WTC11 (cell line): Measurements from ENCODE around the gene ADRB2. TPM values are rescaled to one million over a fixed set of nuclear protein-coding genes. Genes with fewer than 3 reads are reported as not detected.

ENCODE experiments used
- ATAC-seq: fragments of 200-7000 bp; cut with Tn5 transposase; 2 replicates; pipeline ENCODE4 v1.10.0; 2021; ENCODE audit warnings: mild to moderate bottlenecking, moderate library complexity
- CTCF ChIA-PET: fragments of 300-600 bp; sonication (Branson Sonifier 250); formaldehyde crosslinking; loops from one replicate; lab custom pipeline; 2021; ENCODE audit warnings: antibody characterized with exemption; lab: Charles Lee
- POLR2A ChIA-PET: fragments of 350-600 bp; sonication (Branson Sonifier 250); formaldehyde crosslinking; loops from one replicate; lab custom pipeline; 2021; ENCODE audit warnings: antibody characterized with exemption; lab: Charles Lee
- DNase-seq: peaks from one replicate; pipeline ENCODE4 v3.0.0; 2021; ENCODE audit warnings: low spot score
- H3K27ac Mint-ChIP-seq: 2 replicates; pipeline ENCODE4 v1.8.0; 2021; ENCODE audit warnings: mixed read lengths
- H3K27me3 Mint-ChIP-seq: 2 replicates; pipeline ENCODE4 v1.8.0; 2021; ENCODE audit warnings: low read depth, mild to moderate bottlenecking, moderate library complexity, mixed read lengths
- H3K36me3 Mint-ChIP-seq: 2 replicates; pipeline ENCODE4 v1.8.0; 2021; ENCODE audit warnings: mixed read lengths
- H3K4me1 Mint-ChIP-seq: 2 replicates; pipeline ENCODE4 v1.8.0; 2022; ENCODE audit warnings: mixed read lengths
- H3K4me3 Mint-ChIP-seq: 2 replicates; pipeline ENCODE4 v1.8.0; 2021; ENCODE audit warnings: mild to moderate bottlenecking, moderate library complexity, mixed read lengths
- H3K9me3 Mint-ChIP-seq: 2 replicates; pipeline ENCODE4 v1.8.0; 2021; ENCODE audit warnings: mixed read lengths
- NFATC4 ChIP-seq: fragments of 250-450 bp; sonication (Bioruptor Pico); IDR thresholded peaks from 2 replicates; pipeline ENCODE4 v1.9.0; 2021; ENCODE audit warnings: mild to moderate bottlenecking
- TP53 ChIP-seq: sonication (generic); formaldehyde crosslinking; IDR thresholded peaks from 2 replicates; pipeline ENCODE4 v1.8.1; 2023; ENCODE audit warnings: mild to moderate bottlenecking, missing genetic modification reagents
- ZNF121 ChIP-seq: sonication (generic); formaldehyde crosslinking; IDR thresholded peaks from 2 replicates; pipeline ENCODE4 v1.8.0; 2023; ENCODE audit warnings: missing genetic modification reagents
- total RNA-seq: library from RNA; stranded (reverse); gene quantifications from 3 replicates; pipeline ENCODE4 v1.2.3, GENCODE V29; 2021
- TF ChIP-seq, protein P1 (sequence below): sonication (generic); formaldehyde crosslinking; IDR thresholded peaks from 2 replicates; pipeline ENCODE4 v1.8.0; 2023; ENCODE audit warnings: missing genetic modification reagents, mild to moderate bottlenecking, borderline replicate concordance
- TF ChIP-seq, protein P2 (sequence below): sonication (generic); formaldehyde crosslinking; IDR thresholded peaks from 2 replicates; pipeline ENCODE4 v1.8.0; 2022; ENCODE audit warnings: mild to moderate bottlenecking, missing genetic modification reagents
- TF ChIP-seq, protein P3 (sequence below): sonication (generic); formaldehyde crosslinking; IDR thresholded peaks from 2 replicates; pipeline ENCODE4 v1.8.1; 2023; ENCODE audit warnings: mild to moderate bottlenecking, missing genetic modification reagents
- TF ChIP-seq, protein P4 (sequence below): fragments of 250-450 bp; sonication (Bioruptor Pico); IDR thresholded peaks from 2 replicates; pipeline ENCODE4 v2.1.2; 2022; ENCODE audit warnings: mild to moderate bottlenecking, moderate library complexity
- TF ChIP-seq, protein P5 (sequence below): sonication (generic); formaldehyde crosslinking; IDR thresholded peaks from 2 replicates; pipeline ENCODE4 v1.8.1; 2023; ENCODE audit warnings: mild to moderate bottlenecking, missing genetic modification reagents, moderate library complexity
- TF ChIP-seq, protein P6 (sequence below): sonication (generic); formaldehyde crosslinking; IDR thresholded peaks from 2 replicates; pipeline ENCODE4 v1.8.1; 2022; ENCODE audit warnings: missing genetic modification reagents, borderline replicate concordance
- TF ChIP-seq, protein P7 (sequence below): sonication (generic); formaldehyde crosslinking; IDR thresholded peaks from 2 replicates; pipeline ENCODE4 v1.8.1; 2022; ENCODE audit warnings: low read depth, missing genetic modification reagents, borderline replicate concordance
- TF ChIP-seq, protein P8 (sequence below): sonication (generic); formaldehyde crosslinking; IDR thresholded peaks from 2 replicates; pipeline ENCODE4 v1.8.1; 2022; ENCODE audit warnings: low read depth, mild to moderate bottlenecking, moderate library complexity, missing genetic modification reagents, borderline replicate concordance
- TF ChIP-seq, protein P9 (sequence below): fragments of 250-450 bp; sonication (Bioruptor Pico); IDR thresholded peaks from 2 replicates; pipeline ENCODE4 v1.9.0; 2021; ENCODE audit warnings: mild to moderate bottlenecking
- TF ChIP-seq, protein P10 (sequence below): sonication (generic); formaldehyde crosslinking; IDR thresholded peaks from 2 replicates; pipeline ENCODE4 v1.8.1; 2023; ENCODE audit warnings: mild to moderate bottlenecking, missing genetic modification reagents
- TF ChIP-seq, protein P11 (sequence below): sonication (generic); formaldehyde crosslinking; conservative IDR thresholded peaks from 2 replicates; pipeline ENCODE4 v1.8.1; 2023; ENCODE audit warnings: mild to moderate bottlenecking, low read depth, missing genetic modification reagents, moderate library complexity

Gene ADRB2
- total RNA-seq, 1 experiment from 2014 or later: 1.2 TPM

DNA sequence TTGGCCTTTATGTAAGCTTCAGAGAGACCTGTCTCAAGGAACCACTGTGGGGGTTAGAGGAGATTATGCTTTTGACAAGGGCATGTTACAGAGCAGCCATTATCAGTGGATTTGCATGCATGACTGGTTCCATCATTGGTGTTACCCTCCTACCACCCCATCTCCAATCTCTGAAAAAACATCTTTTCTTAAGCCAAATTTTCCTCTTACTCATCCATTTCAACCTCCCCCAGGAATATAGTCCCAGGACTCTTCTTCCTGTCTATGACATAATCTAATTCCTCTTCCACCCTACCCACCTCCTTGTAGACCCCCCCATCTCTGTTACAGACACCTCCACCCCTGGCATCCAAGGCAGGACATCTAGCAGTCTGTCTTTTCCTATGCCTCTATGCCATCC, 33.1 kb upstream of the ADRB2 start (continued):
- TF ChIP-seq, protein P1, sequence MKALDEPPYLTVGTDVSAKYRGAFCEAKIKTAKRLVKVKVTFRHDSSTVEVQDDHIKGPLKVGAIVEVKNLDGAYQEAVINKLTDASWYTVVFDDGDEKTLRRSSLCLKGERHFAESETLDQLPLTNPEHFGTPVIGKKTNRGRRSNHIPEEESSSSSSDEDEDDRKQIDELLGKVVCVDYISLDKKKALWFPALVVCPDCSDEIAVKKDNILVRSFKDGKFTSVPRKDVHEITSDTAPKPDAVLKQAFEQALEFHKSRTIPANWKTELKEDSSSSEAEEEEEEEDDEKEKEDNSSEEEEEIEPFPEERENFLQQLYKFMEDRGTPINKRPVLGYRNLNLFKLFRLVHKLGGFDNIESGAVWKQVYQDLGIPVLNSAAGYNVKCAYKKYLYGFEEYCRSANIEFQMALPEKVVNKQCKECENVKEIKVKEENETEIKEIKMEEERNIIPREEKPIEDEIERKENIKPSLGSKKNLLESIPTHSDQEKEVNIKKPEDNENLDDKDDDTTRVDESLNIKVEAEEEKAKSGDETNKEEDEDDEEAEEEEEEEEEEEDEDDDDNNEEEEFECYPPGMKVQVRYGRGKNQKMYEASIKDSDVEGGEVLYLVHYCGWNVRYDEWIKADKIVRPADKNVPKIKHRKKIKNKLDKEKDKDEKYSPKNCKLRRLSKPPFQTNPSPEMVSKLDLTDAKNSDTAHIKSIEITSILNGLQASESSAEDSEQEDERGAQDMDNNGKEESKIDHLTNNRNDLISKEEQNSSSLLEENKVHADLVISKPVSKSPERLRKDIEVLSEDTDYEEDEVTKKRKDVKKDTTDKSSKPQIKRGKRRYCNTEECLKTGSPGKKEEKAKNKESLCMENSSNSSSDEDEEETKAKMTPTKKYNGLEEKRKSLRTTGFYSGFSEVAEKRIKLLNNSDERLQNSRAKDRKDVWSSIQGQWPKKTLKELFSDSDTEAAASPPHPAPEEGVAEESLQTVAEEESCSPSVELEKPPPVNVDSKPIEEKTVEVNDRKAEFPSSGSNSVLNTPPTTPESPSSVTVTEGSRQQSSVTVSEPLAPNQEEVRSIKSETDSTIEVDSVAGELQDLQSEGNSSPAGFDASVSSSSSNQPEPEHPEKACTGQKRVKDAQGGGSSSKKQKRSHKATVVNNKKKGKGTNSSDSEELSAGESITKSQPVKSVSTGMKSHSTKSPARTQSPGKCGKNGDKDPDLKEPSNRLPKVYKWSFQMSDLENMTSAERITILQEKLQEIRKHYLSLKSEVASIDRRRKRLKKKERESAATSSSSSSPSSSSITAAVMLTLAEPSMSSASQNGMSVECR (CRISPR knock-in tag): no peak
- TF ChIP-seq, protein P2, sequence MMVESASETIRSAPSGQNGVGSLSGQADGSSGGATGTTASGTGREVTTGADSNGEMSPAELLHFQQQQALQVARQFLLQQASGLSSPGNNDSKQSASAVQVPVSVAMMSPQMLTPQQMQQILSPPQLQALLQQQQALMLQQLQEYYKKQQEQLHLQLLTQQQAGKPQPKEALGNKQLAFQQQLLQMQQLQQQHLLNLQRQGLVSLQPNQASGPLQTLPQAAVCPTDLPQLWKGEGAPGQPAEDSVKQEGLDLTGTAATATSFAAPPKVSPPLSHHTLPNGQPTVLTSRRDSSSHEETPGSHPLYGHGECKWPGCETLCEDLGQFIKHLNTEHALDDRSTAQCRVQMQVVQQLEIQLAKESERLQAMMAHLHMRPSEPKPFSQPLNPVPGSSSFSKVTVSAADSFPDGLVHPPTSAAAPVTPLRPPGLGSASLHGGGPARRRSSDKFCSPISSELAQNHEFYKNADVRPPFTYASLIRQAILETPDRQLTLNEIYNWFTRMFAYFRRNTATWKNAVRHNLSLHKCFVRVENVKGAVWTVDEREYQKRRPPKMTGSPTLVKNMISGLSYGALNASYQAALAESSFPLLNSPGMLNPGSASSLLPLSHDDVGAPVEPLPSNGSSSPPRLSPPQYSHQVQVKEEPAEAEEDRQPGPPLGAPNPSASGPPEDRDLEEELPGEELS: no peak
- TF ChIP-seq NFATC4 (CRISPR knock-in tag) (no peak), TP53 (CRISPR knock-in tag) (no peak), ZNF121 (CRISPR knock-in tag) (no peak)
- TF ChIP-seq, protein P3, sequence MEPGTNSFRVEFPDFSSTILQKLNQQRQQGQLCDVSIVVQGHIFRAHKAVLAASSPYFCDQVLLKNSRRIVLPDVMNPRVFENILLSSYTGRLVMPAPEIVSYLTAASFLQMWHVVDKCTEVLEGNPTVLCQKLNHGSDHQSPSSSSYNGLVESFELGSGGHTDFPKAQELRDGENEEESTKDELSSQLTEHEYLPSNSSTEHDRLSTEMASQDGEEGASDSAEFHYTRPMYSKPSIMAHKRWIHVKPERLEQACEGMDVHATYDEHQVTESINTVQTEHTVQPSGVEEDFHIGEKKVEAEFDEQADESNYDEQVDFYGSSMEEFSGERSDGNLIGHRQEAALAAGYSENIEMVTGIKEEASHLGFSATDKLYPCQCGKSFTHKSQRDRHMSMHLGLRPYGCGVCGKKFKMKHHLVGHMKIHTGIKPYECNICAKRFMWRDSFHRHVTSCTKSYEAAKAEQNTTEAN: no peak
- TF ChIP-seq, all 79 proteins: peak for 0

DNA sequence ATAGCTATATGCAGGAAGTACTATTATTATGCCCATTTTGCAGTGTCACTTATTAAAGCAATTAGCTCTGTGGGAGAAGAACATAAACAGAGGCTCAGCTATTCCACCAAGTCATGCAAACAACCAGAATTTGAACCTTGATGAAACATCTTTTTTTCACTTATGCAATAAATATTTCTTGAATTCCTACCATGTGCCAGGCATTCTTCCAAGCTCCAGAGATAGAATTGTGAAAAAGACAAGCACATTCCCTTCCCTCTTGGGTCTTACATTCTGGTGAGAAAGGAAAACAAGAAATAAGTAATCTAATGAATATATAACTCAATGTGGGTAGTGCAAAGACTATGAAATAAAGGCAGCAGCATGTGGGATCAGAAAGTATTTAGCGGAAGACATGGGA, 32.1 kb upstream of the ADRB2 start:
- no peak for DNase-seq
- ChIA-PET CTCF (no interaction called here), POLR2A (no interaction called here)
- no peak for ATAC-seq
- Mint-ChIP-seq H3K36me3 (no peaks in the 10 kb centered on the region), H3K4me3 (no peak overlapping the region), H3K27ac (no peak overlapping the region), H3K9me3 (no peaks in the 10 kb centered on the region), H3K27me3 (no peaks in the 10 kb centered on the region; the same call in 1 of the 2 replicates), H3K4me1 (no peaks in the 10 kb centered on the region)
- no peak for TF ChIP-seq ZNF121 (CRISPR knock-in tag)
- TF ChIP-seq, protein P4, sequence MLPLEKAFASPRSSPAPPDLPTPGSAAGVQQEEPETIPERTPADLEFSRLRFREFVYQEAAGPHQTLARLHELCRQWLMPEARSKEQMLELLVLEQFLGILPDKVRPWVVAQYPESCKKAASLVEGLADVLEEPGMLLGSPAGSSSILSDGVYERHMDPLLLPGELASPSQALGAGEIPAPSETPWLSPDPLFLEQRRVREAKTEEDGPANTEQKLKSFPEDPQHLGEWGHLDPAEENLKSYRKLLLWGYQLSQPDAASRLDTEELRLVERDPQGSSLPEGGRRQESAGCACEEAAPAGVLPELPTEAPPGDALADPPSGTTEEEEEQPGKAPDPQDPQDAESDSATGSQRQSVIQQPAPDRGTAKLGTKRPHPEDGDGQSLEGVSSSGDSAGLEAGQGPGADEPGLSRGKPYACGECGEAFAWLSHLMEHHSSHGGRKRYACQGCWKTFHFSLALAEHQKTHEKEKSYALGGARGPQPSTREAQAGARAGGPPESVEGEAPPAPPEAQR: no peak
- TF ChIP-seq, protein P5, sequence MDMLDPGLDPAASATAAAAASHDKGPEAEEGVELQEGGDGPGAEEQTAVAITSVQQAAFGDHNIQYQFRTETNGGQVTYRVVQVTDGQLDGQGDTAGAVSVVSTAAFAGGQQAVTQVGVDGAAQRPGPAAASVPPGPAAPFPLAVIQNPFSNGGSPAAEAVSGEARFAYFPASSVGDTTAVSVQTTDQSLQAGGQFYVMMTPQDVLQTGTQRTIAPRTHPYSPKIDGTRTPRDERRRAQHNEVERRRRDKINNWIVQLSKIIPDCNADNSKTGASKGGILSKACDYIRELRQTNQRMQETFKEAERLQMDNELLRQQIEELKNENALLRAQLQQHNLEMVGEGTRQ (CRISPR knock-in tag): no peak
- TF ChIP-seq, protein P6, sequence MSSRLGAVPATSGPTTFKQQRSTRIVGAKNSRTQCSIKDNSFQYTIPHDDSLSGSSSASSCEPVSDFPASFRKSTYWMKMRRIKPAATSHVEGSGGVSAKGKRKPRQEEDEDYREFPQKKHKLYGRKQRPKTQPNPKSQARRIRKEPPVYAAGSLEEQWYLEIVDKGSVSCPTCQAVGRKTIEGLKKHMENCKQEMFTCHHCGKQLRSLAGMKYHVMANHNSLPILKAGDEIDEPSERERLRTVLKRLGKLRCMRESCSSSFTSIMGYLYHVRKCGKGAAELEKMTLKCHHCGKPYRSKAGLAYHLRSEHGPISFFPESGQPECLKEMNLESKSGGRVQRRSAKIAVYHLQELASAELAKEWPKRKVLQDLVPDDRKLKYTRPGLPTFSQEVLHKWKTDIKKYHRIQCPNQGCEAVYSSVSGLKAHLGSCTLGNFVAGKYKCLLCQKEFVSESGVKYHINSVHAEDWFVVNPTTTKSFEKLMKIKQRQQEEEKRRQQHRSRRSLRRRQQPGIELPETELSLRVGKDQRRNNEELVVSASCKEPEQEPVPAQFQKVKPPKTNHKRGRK (CRISPR knock-in tag): no peak
- TF ChIP-seq, protein P7, sequence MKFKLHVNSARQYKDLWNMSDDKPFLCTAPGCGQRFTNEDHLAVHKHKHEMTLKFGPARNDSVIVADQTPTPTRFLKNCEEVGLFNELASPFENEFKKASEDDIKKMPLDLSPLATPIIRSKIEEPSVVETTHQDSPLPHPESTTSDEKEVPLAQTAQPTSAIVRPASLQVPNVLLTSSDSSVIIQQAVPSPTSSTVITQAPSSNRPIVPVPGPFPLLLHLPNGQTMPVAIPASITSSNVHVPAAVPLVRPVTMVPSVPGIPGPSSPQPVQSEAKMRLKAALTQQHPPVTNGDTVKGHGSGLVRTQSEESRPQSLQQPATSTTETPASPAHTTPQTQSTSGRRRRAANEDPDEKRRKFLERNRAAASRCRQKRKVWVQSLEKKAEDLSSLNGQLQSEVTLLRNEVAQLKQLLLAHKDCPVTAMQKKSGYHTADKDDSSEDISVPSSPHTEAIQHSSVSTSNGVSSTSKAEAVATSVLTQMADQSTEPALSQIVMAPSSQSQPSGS (CRISPR knock-in tag): no peak
- TF ChIP-seq, protein P8, sequence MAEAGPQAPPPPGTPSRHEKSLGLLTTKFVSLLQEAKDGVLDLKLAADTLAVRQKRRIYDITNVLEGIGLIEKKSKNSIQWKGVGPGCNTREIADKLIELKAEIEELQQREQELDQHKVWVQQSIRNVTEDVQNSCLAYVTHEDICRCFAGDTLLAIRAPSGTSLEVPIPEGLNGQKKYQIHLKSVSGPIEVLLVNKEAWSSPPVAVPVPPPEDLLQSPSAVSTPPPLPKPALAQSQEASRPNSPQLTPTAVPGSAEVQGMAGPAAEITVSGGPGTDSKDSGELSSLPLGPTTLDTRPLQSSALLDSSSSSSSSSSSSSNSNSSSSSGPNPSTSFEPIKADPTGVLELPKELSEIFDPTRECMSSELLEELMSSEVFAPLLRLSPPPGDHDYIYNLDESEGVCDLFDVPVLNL (CRISPR knock-in tag): no peak
- TF ChIP-seq, protein P9, sequence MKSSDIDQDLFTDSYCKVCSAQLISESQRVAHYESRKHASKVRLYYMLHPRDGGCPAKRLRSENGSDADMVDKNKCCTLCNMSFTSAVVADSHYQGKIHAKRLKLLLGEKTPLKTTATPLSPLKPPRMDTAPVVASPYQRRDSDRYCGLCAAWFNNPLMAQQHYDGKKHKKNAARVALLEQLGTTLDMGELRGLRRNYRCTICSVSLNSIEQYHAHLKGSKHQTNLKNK (CRISPR knock-in tag): no peak
- TF ChIP-seq, protein P10, sequence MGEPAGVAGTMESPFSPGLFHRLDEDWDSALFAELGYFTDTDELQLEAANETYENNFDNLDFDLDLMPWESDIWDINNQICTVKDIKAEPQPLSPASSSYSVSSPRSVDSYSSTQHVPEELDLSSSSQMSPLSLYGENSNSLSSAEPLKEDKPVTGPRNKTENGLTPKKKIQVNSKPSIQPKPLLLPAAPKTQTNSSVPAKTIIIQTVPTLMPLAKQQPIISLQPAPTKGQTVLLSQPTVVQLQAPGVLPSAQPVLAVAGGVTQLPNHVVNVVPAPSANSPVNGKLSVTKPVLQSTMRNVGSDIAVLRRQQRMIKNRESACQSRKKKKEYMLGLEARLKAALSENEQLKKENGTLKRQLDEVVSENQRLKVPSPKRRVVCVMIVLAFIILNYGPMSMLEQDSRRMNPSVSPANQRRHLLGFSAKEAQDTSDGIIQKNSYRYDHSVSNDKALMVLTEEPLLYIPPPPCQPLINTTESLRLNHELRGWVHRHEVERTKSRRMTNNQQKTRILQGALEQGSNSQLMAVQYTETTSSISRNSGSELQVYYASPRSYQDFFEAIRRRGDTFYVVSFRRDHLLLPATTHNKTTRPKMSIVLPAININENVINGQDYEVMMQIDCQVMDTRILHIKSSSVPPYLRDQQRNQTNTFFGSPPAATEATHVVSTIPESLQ (CRISPR knock-in tag): no peak
- TF ChIP-seq, protein P11, sequence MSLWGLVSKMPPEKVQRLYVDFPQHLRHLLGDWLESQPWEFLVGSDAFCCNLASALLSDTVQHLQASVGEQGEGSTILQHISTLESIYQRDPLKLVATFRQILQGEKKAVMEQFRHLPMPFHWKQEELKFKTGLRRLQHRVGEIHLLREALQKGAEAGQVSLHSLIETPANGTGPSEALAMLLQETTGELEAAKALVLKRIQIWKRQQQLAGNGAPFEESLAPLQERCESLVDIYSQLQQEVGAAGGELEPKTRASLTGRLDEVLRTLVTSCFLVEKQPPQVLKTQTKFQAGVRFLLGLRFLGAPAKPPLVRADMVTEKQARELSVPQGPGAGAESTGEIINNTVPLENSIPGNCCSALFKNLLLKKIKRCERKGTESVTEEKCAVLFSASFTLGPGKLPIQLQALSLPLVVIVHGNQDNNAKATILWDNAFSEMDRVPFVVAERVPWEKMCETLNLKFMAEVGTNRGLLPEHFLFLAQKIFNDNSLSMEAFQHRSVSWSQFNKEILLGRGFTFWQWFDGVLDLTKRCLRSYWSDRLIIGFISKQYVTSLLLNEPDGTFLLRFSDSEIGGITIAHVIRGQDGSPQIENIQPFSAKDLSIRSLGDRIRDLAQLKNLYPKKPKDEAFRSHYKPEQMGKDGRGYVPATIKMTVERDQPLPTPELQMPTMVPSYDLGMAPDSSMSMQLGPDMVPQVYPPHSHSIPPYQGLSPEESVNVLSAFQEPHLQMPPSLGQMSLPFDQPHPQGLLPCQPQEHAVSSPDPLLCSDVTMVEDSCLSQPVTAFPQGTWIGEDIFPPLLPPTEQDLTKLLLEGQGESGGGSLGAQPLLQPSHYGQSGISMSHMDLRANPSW: no peak
